Measurements from ENCODE around the gene KCND2. TPM values are rescaled to one million over a fixed set of nuclear protein-coding genes. Genes with fewer than 3 reads are reported as not detected.

Gene KCND2
- polyA plus RNA-seq, 1 of the 3 experiments (the other 2 are of a cell fraction): not detected

DNA sequence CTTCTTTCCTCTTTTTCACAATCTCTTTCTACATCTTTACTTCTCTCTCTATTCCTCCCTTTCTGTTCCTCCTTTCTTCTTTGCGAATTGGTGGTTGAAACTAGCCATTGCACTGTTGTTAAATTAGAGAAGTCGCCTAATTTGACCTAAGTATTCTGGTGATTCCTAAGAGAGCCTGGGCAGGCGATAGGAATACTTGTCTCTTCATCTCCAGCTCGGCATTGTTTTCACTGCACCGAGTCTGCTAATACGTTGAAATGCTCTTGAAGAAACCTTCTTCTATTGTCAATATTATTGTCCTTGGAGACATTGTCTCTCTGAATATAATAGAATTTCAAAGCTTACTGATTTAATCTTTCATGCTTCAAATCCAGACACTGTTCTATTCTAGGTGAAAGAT is 31.7 kb downstream of the KCND2 start:
- POLR2A ChIA-PET: no interaction called here
- Histone ChIP-seq H3K27ac (ENCODE audit: low read depth in 2 of 2, low read length in 1 of 2) (no peak overlapping the region), H3F3A (replicated peaks; ENCODE audit: insufficient read depth) (no peaks in the 10 kb centered on the region), H3K9me2 (no peaks in the 10 kb centered on the region; the same call in 1 of the 2 replicates), H3K9ac (no peak overlapping the region), H3K27me3 (ENCODE audit: insufficient read depth) (no peaks in the 10 kb centered on the region), H3K36me3 (replicated peaks in 1 of 2; ENCODE audit: control insufficient read depth in 1 of 2, insufficient read depth in 2 of 2, low read length in 1 of 2) (no peaks in the 10 kb centered on the region), H4K20me1 (ENCODE audit: insufficient read depth) (no peaks in the 10 kb centered on the region), H3K4me1 (ENCODE audit: control insufficient read depth in 1 of 2, insufficient read depth in 2 of 2, low read depth in 1 of 2, low read length in 1 of 2) (no peaks in the 10 kb centered on the region), H3K9me3 (no peaks in the 10 kb centered on the region), H3K4me3 (ENCODE audit: low read depth in 2 of 2, low read length in 1 of 2) (no peak overlapping the region), H3K79me2 (ENCODE audit: insufficient read depth) (no peaks in the 10 kb centered on the region; the same call in 1 of the 2 replicates), H2AFZ (ENCODE audit: low read depth) (no peak overlapping the region), H3K4me2 (no peak overlapping the region)
- 5% methylated on average over 6 of the region's 6 CpGs for WGBS (ENCODE audit: low lambda C conversion rate)
- TF ChIP-seq RXRA (IDR thresholded peaks at IDR 0.05; ENCODE audit: borderline replicate concordance, low read depth): no peak
- no peak for DNase-seq
- CTCF ChIA-PET: interaction anchor here (0.9 to 1.2 kb wide), 2 partner anchors 8 to 58 kb away, joined by 3 to 5 read pairs; no protein-coding TSS in a partner anchor

DNA sequence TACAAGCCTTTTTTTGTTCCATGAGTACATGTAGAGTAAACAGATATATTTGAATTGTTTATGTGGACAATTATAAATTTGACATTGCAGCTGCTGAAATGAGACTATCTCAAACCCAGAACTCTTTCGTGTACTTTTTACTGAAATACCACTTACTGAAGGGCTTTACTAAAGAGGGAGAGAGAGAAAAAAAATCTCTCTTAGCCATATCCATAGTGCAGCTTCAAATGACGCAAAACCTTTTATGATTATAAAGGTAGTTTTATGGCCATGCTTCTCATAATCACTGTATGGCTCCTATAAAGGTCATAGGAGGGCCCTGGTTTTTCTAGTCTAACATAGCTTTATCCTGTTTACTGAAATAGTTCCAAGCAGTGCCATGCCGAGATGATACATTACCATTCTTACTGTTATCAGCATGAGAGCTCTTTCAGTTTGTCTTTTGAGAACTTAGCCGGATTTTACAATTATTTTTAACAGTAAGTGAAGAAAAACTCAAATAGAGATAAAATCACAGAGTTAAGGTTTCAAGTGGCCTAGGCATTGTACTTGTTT is 35.1 kb downstream of the KCND2 start:
- WGBS (ENCODE audit: low lambda C conversion rate): 11% methylated on average over 4 of the region's 4 CpGs
- TF ChIP-seq MEF2A (IDR thresholded peaks at IDR 0.05; ENCODE audit: borderline replicate concordance, low read depth): no peak
- TF ChIP-seq FOXM1 (IDR thresholded peaks at IDR 0.05; ENCODE audit: low read depth): no peak
- TF ChIP-seq FOSL2 (IDR thresholded peaks at IDR 0.05; ENCODE audit: borderline replicate concordance, low read depth): no peak
- no peak for TF ChIP-seq NFIC (IDR thresholded peaks at IDR 0.05; ENCODE audit: borderline replicate concordance)
- no peak for TF ChIP-seq JUND (IDR thresholded peaks at IDR 0.05)
- TF ChIP-seq TEAD4 (IDR thresholded peaks at IDR 0.05; ENCODE audit: borderline replicate concordance, insufficient read depth): no peak
- TF ChIP-seq, protein P1, sequence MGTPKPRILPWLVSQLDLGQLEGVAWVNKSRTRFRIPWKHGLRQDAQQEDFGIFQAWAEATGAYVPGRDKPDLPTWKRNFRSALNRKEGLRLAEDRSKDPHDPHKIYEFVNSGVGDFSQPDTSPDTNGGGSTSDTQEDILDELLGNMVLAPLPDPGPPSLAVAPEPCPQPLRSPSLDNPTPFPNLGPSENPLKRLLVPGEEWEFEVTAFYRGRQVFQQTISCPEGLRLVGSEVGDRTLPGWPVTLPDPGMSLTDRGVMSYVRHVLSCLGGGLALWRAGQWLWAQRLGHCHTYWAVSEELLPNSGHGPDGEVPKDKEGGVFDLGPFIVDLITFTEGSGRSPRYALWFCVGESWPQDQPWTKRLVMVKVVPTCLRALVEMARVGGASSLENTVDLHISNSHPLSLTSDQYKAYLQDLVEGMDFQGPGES (IDR thresholded peaks at IDR 0.05; ENCODE audit: low read depth, low read length): no peak
- no peak for TF ChIP-seq TCF12 (IDR thresholded peaks at IDR 0.05)
- TF ChIP-seq EZH2phosphoT487 (IDR thresholded peaks at IDR 0.05; ENCODE audit: borderline replicate concordance, low read depth): no peak
- TF ChIP-seq SMC3 (IDR thresholded peaks at IDR 0.05; ENCODE audit: low read depth, low read length): no peak
- TF ChIP-seq, protein P2, sequence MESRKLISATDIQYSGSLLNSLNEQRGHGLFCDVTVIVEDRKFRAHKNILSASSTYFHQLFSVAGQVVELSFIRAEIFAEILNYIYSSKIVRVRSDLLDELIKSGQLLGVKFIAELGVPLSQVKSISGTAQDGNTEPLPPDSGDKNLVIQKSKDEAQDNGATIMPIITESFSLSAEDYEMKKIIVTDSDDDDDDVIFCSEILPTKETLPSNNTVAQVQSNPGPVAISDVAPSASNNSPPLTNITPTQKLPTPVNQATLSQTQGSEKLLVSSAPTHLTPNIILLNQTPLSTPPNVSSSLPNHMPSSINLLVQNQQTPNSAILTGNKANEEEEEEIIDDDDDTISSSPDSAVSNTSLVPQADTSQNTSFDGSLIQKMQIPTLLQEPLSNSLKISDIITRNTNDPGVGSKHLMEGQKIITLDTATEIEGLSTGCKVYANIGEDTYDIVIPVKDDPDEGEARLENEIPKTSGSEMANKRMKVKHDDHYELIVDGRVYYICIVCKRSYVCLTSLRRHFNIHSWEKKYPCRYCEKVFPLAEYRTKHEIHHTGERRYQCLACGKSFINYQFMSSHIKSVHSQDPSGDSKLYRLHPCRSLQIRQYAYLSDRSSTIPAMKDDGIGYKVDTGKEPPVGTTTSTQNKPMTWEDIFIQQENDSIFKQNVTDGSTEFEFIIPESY (IDR thresholded peaks at IDR 0.05; ENCODE audit: borderline replicate concordance, low read depth): no peak
- no peak for TF ChIP-seq RXRA (IDR thresholded peaks at IDR 0.05; ENCODE audit: borderline replicate concordance, low read depth)

More for the DNA sequence above, 35.1 kb downstream of the KCND2 start:
- H3F3A ChIP-seq (replicated peaks; ENCODE audit: insufficient read depth): no peaks in the 10 kb centered on the region
- H3K4me2 ChIP-seq: no peak overlapping the region
- H3K4me1 ChIP-seq (ENCODE audit: control insufficient read depth in 1 of 2, insufficient read depth in 2 of 2, low read depth in 1 of 2, low read length in 1 of 2): no peaks in the 10 kb centered on the region
- no peaks in the 10 kb centered on the region for H3K9me3 ChIP-seq
- no peaks in the 10 kb centered on the region for H3K27me3 ChIP-seq (ENCODE audit: insufficient read depth)
- H4K20me1 ChIP-seq (ENCODE audit: insufficient read depth): no peaks in the 10 kb centered on the region
- H3K79me2 ChIP-seq (ENCODE audit: insufficient read depth): no peaks in the 10 kb centered on the region; the same call in 1 of the 2 replicates
- H3K36me3 ChIP-seq (replicated peaks in 1 of 2; ENCODE audit: control insufficient read depth in 1 of 2, insufficient read depth in 2 of 2, low read length in 1 of 2): no peaks in the 10 kb centered on the region
- no peak for DNase-seq
- no peak overlapping the region for H3K27ac ChIP-seq (ENCODE audit: low read depth in 2 of 2, low read length in 1 of 2)
- no peaks in the 10 kb centered on the region for H3K9me2 ChIP-seq
- CTCF ChIA-PET: no interaction called here
- H3K4me3 ChIP-seq (ENCODE audit: low read depth in 2 of 2, low read length in 1 of 2): no peak overlapping the region
- no peak overlapping the region for H3K9ac ChIP-seq
- H2AFZ ChIP-seq (ENCODE audit: low read depth): no peak overlapping the region
- POLR2A ChIA-PET: no interaction called here
